HepG2 (cell line): ENCODE data around the gene ZMYND8. TPM values are rescaled to one million over a fixed set of nuclear protein-coding genes. Genes with fewer than 3 reads are reported as not detected.

Experiments used
- ATM ChIP-seq: fragments of 450-650 bp; IDR thresholded peaks from 2 replicates; pipeline ENCODE4 v1.7.1; 2017; ENCODE audit warnings: mild to moderate bottlenecking, borderline replicate concordance
- CENPT ChIP-seq: sonication (generic); formaldehyde crosslinking; IDR thresholded peaks from 2 replicates; pipeline ENCODE4 v1.8.0; 2022; ENCODE audit warnings: low read depth, mild to moderate bottlenecking, moderate library complexity, missing genetic modification reagents
- ERF ChIP-seq: IDR thresholded peaks from 2 replicates; pipeline ENCODE4 v1.6.1; 2018; ENCODE audit warnings: missing biosample characterization, missing genetic modification reagents
- SETDB1 ChIP-seq: sonication (generic); formaldehyde crosslinking; IDR thresholded peaks from 2 replicates; pipeline ENCODE4 v1.5.1; 2020; ENCODE audit warnings: missing genetic modification reagents, mild to moderate bottlenecking, borderline replicate concordance
- SMARCE1 ChIP-seq: fragments of 450-650 bp; IDR thresholded peaks from 2 replicates; pipeline ENCODE4 v1.6.1; 2017; ENCODE audit warnings: borderline replicate concordance
- SRSF9 ChIP-seq: fragments of 200-400 bp; formaldehyde crosslinking; IDR thresholded peaks from 2 replicates; pipeline ENCODE4 v1.6.1; 2018; ENCODE audit warnings: borderline replicate concordance, mild to moderate bottlenecking, low read depth, low read length; ENCODE audit not compliant: insufficient read depth, poor library complexity, severe bottlenecking
- STAT5B ChIP-seq: sonication (generic); formaldehyde crosslinking; IDR thresholded peaks from 2 replicates; pipeline ENCODE4 v1.4.0; 2020; ENCODE audit warnings: missing genetic modification reagents
- TEAD3 ChIP-seq: optimal IDR thresholded peaks from 2 replicates; pipeline ENCODE3; 2016; ENCODE audit warnings: borderline replicate concordance
- THAP11 ChIP-seq: IDR thresholded peaks from 2 replicates; pipeline ENCODE4 v1.6.1; 2016; ENCODE audit warnings: missing biosample characterization, missing genetic modification reagents
- XRCC5 ChIP-seq: fragments of 200-400 bp; formaldehyde crosslinking; optimal IDR thresholded peaks from 2 replicates; pipeline ENCODE3; 2017; ENCODE audit warnings: mild to moderate bottlenecking, low read length
- ZMYM2 ChIP-seq: sonication (generic); formaldehyde crosslinking; IDR thresholded peaks from 2 replicates; pipeline ENCODE4 v1.8.0; 2022; ENCODE audit warnings: mild to moderate bottlenecking, missing genetic modification reagents
- ZNF12 ChIP-seq: sonication (generic); formaldehyde crosslinking; IDR thresholded peaks from 2 replicates; pipeline ENCODE4 v1.5.0; 2020; ENCODE audit warnings: missing genetic modification reagents
- ZNF17 ChIP-seq: sonication (generic); formaldehyde crosslinking; IDR thresholded peaks from 2 replicates; pipeline ENCODE4 v1.5.0; 2020; ENCODE audit warnings: mild to moderate bottlenecking, missing genetic modification reagents
- ZNF274 ChIP-seq: sonication (generic); formaldehyde crosslinking; IDR thresholded peaks from 2 replicates; pipeline ENCODE4 v1.5.1; 2020; ENCODE audit warnings: mild to moderate bottlenecking, missing genetic modification reagents
- ZNF282 ChIP-seq: fragments of 450-650 bp; IDR thresholded peaks from 2 replicates; pipeline ENCODE4 v1.6.1; 2018; ENCODE audit not compliant: partially characterized antibody
- ZNF644 ChIP-seq: IDR thresholded peaks from 2 replicates; pipeline ENCODE4 v1.6.1; 2016; ENCODE audit warnings: low read depth
- ZNF672 ChIP-seq: sonication (generic); formaldehyde crosslinking; IDR thresholded peaks from 2 replicates; pipeline ENCODE4 v1.8.1; 2022; ENCODE audit warnings: missing genetic modification reagents
- polyA plus RNA-seq, 8 experiments: library from polyadenylated mRNA; depleted of rRNA in 3 of 8; stranded (reverse) in 7 of 8; unstranded in 1 of 8; fragments of >200 nt; fragmentation: Illumina TruSeq in 4 of 8; extraction: Trizol in 4 of 8; gene quantifications; 2 replicates each; pipeline versions ENCODE4 v1.2.1 to v1.2.3, GENCODE V29; 2011 to 2016; ENCODE audit warnings: low read depth in 4 of 8, missing spikeins in 1 of 8, mixed read lengths in 1 of 8; ENCODE audit not compliant: insufficient read depth in 1 of 8
- total RNA-seq, 5 experiments: library from RNA; depleted of rRNA; stranded (reverse); fragments of >200 nt; fragmentation: Illumina TruSeq; extraction: Trizol; gene quantifications; 2 replicates each; pipeline ENCODE4 v1.2.3, GENCODE V29; 2016; ENCODE audit warnings: low read depth in 1 of 5
- TF ChIP-seq, protein P1 (sequence below): sonication (generic); formaldehyde crosslinking; IDR thresholded peaks from 2 replicates; pipeline ENCODE4 v1.4.0; 2020; ENCODE audit warnings: low read depth, mild to moderate bottlenecking, missing genetic modification reagents
- TF ChIP-seq, protein P2 (sequence below): sonication (generic); formaldehyde crosslinking; IDR thresholded peaks from 2 replicates; pipeline ENCODE4 v1.8.0; 2022; ENCODE audit warnings: mild to moderate bottlenecking, missing genetic modification reagents
- TF ChIP-seq, protein P3 (sequence below): sonication (generic); formaldehyde crosslinking; IDR thresholded peaks from 2 replicates; pipeline ENCODE4 v1.9.0; 2022; ENCODE audit warnings: missing genetic modification reagents, mild to moderate bottlenecking, borderline replicate concordance
- TF ChIP-seq, protein P4 (sequence below): IDR thresholded peaks from 2 replicates; pipeline ENCODE4 v1.6.1; 2016; ENCODE audit warnings: missing genetic modification reagents, missing compliant biosample characterization
- TF ChIP-seq, protein P5 (sequence below): sonication (generic); formaldehyde crosslinking; IDR thresholded peaks from 2 replicates; pipeline ENCODE4 v1.5.1; 2020; ENCODE audit warnings: missing genetic modification reagents, mild to moderate bottlenecking, borderline replicate concordance
- TF ChIP-seq, protein P6 (sequence below): sonication (generic); formaldehyde crosslinking; IDR thresholded peaks from 2 replicates; pipeline ENCODE4 v1.5.1; 2020; ENCODE audit warnings: mild to moderate bottlenecking, missing genetic modification reagents, borderline replicate concordance

The ZMYND8 gene
- total and polyA plus RNA-seq, 2 of the 13 experiments (the other 11 are each of a cell fraction or from before 2014, with no cell fraction given), result 53.9 to 84.7 TPM

DNA sequence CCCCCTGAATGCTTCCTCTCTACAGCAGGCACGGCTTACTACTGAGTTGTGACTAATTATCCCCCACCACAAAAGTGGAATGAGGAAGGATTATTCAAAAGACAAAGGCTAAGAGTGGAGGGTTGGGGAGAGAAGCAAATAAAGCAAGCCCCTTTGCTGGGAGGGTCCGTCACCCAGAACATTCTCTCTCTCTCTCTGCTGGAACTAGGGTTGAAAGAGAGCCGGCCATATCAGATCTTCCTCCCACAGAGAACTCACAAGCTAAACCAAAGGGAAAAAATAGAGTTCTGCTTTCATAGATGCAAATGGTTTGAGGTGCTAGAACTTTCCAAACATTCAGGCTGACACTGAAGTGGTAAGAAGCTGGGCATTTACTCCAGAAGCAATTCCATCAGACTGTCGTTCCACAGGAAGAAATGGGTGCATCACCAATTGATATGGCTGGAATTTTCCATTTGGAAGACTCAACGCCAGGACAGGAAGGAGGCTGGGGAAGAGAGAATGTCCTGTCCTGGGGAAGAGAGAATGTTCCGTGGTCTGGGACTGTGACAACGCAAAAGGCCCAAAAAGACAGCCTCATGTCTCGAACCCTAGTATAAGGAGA lies 7.9 kb downstream of the ZMYND8 start (continued):
- TF ChIP-seq, protein P1, sequence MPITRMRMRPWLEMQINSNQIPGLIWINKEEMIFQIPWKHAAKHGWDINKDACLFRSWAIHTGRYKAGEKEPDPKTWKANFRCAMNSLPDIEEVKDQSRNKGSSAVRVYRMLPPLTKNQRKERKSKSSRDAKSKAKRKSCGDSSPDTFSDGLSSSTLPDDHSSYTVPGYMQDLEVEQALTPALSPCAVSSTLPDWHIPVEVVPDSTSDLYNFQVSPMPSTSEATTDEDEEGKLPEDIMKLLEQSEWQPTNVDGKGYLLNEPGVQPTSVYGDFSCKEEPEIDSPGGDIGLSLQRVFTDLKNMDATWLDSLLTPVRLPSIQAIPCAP (CRISPR knock-in tag), result no peak
- no peak for TF ChIP-seq XRCC5
- TF ChIP-seq SMARCE1, result no peak
- TF ChIP-seq ERF (CRISPR knock-in tag), result 0 out of 2 replicates have a peak, but pooled peaks have one; percentile 46
- no peak for TF ChIP-seq STAT5B (CRISPR knock-in tag)
- TF ChIP-seq, protein P2, sequence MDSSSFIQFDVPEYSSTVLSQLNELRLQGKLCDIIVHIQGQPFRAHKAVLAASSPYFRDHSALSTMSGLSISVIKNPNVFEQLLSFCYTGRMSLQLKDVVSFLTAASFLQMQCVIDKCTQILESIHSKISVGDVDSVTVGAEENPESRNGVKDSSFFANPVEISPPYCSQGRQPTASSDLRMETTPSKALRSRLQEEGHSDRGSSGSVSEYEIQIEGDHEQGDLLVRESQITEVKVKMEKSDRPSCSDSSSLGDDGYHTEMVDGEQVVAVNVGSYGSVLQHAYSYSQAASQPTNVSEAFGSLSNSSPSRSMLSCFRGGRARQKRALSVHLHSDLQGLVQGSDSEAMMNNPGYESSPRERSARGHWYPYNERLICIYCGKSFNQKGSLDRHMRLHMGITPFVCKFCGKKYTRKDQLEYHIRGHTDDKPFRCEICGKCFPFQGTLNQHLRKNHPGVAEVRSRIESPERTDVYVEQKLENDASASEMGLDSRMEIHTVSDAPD (CRISPR knock-in tag), result no peak
- no peak for TF ChIP-seq ZNF274 (CRISPR knock-in tag)
- TF ChIP-seq ZNF672 (CRISPR knock-in tag), result no peak
- peak; percentile 16 for TF ChIP-seq TEAD3
- TF ChIP-seq, protein P3, sequence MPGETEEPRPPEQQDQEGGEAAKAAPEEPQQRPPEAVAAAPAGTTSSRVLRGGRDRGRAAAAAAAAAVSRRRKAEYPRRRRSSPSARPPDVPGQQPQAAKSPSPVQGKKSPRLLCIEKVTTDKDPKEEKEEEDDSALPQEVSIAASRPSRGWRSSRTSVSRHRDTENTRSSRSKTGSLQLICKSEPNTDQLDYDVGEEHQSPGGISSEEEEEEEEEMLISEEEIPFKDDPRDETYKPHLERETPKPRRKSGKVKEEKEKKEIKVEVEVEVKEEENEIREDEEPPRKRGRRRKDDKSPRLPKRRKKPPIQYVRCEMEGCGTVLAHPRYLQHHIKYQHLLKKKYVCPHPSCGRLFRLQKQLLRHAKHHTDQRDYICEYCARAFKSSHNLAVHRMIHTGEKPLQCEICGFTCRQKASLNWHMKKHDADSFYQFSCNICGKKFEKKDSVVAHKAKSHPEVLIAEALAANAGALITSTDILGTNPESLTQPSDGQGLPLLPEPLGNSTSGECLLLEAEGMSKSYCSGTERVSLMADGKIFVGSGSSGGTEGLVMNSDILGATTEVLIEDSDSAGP (CRISPR knock-in tag), result no peak
- TF ChIP-seq, protein P4, sequence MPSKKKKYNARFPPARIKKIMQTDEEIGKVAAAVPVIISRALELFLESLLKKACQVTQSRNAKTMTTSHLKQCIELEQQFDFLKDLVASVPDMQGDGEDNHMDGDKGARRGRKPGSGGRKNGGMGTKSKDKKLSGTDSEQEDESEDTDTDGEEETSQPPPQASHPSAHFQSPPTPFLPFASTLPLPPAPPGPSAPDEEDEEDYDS, result no peak
- no peak for TF ChIP-seq CENPT (CRISPR knock-in tag)
- TF ChIP-seq THAP11 (CRISPR knock-in tag), result 0 out of 2 replicates have a peak, but pooled peaks have one; percentile 20
- no peak for TF ChIP-seq ZNF17 (CRISPR knock-in tag)
- no peak for TF ChIP-seq ZNF282
- TF ChIP-seq, protein P5, sequence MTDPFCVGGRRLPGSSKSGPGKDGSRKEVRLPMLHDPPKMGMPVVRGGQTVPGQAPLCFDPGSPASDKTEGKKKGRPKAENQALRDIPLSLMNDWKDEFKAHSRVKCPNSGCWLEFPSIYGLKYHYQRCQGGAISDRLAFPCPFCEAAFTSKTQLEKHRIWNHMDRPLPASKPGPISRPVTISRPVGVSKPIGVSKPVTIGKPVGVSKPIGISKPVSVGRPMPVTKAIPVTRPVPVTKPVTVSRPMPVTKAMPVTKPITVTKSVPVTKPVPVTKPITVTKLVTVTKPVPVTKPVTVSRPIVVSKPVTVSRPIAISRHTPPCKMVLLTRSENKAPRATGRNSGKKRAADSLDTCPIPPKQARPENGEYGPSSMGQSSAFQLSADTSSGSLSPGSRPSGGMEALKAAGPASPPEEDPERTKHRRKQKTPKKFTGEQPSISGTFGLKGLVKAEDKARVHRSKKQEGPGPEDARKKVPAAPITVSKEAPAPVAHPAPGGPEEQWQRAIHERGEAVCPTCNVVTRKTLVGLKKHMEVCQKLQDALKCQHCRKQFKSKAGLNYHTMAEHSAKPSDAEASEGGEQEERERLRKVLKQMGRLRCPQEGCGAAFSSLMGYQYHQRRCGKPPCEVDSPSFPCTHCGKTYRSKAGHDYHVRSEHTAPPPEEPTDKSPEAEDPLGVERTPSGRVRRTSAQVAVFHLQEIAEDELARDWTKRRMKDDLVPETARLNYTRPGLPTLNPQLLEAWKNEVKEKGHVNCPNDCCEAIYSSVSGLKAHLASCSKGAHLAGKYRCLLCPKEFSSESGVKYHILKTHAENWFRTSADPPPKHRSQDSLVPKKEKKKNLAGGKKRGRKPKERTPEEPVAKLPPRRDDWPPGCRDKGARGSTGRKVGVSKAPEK, result no peak
- TF ChIP-seq SETDB1 (CRISPR knock-in tag), result no peak
- TF ChIP-seq ZMYM2 (CRISPR knock-in tag), result no peak
- TF ChIP-seq, protein P6, sequence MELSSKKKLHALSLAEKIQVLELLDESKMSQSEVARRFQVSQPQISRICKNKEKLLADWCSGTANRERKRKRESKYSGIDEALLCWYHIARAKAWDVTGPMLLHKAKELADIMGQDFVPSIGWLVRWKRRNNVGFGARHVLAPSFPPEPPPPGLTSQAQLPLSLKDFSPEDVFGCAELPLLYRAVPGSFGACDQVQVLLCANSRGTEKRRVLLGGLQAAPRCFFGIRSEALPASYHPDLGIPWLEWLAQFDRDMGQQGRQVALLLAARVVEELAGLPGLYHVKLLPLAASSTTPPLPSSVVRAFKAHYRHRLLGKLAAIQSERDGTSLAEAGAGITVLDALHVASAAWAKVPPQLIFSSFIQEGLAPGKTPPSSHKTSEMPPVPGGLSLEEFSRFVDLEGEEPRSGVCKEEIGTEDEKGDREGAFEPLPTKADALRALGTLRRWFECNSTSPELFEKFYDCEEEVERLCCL, result no peak
- no peak for TF ChIP-seq ATM
- TF ChIP-seq ZNF12 (CRISPR knock-in tag), result no peak
- no peak for TF ChIP-seq SRSF9
- 0 out of 2 replicates have a peak, but pooled peaks have one; percentile 4 for TF ChIP-seq ZNF644
